ENCODE results near the gene PDE9A. TPM values are rescaled to one million over a fixed set of nuclear protein-coding genes. Genes with fewer than 3 reads are reported as not detected.
"Not testable (repeated sequence)": the region's sequence is repeated elsewhere in the genome, so short reads cannot be mapped to it uniquely, and the experiment has no call there.

PDE9A gene
- total RNA-seq, 1 experiment from 2014 or later, result not detected

- H2AFZ ChIP-seq (ENCODE audit: low read length), result no peak overlapping the region
- no peak overlapping the region for H3K4me3 ChIP-seq (ENCODE audit: low read length)
- no peaks in the 10 kb centered on the region for H3K27me3 ChIP-seq (ENCODE audit: low read length)
- no peak overlapping the region for H3K9ac ChIP-seq (ENCODE audit: low read length)
- no peaks in the 10 kb centered on the region for H3K4me1 ChIP-seq (ENCODE audit: low read length)
- H3K9me2 ChIP-seq (replicated peaks; ENCODE audit: insufficient read depth, low read length), result no peaks in the 10 kb centered on the region
- no peaks in the 10 kb centered on the region for H3K79me2 ChIP-seq (ENCODE audit: low read length)
- H3K4me2 ChIP-seq (ENCODE audit: low read depth, low read length, poor library complexity, severe bottlenecking), result no peak overlapping the region
- no peak overlapping the region for H3K27ac ChIP-seq (ENCODE audit: low read length)
- H4K20me1 ChIP-seq (ENCODE audit: insufficient read depth, low read depth, low read length), result no peaks in the 10 kb centered on the region
- no peaks in the 10 kb centered on the region for H3K36me3 ChIP-seq (ENCODE audit: insufficient read depth, low read length)
- H3K9me3 ChIP-seq (ENCODE audit: low read length), result no peaks in the 10 kb centered on the region
- no peak for DNase-seq
Observed at GRCh38 chr21:42705346-42705745, 51.9 kb downstream of the PDE9A start.

- Histone ChIP-seq H4K20me1 (ENCODE audit: insufficient read depth, low read depth, low read length) (no peaks in the 10 kb centered on the region), H3K4me1 (ENCODE audit: low read length) (no peaks in the 10 kb centered on the region), H3K9me2 (replicated peaks; ENCODE audit: insufficient read depth, low read length) (no peaks in the 10 kb centered on the region), H3K9ac (ENCODE audit: low read length) (no peak overlapping the region), H3K4me3 (ENCODE audit: low read length) (no peak overlapping the region), H2AFZ (ENCODE audit: low read length) (no peak overlapping the region), H3K27ac (ENCODE audit: low read length) (no peak overlapping the region), H3K4me2 (ENCODE audit: low read depth, low read length, poor library complexity, severe bottlenecking) (no peak overlapping the region), H3K9me3 (ENCODE audit: low read length) (no peaks in the 10 kb centered on the region), H3K36me3 (ENCODE audit: insufficient read depth, low read length) (no peaks in the 10 kb centered on the region), H3K79me2 (ENCODE audit: low read length) (no peaks in the 10 kb centered on the region), H3K27me3 (ENCODE audit: low read length) (no peaks in the 10 kb centered on the region)
- DNase-seq, result no peak
Observed at GRCh38 chr21:42705746-42706374, 52.4 kb downstream of the PDE9A start.

- Histone ChIP-seq H3K9ac (ENCODE audit: low read length) (no peak overlapping the region), H3K9me3 (ENCODE audit: low read length) (no peaks in the 10 kb centered on the region), H3K9me2 (replicated peaks; ENCODE audit: insufficient read depth, low read length) (no peaks in the 10 kb centered on the region), H3K27ac (ENCODE audit: low read length) (no peak overlapping the region), H3K4me2 (ENCODE audit: low read depth, low read length, poor library complexity, severe bottlenecking) (no peak overlapping the region), H4K20me1 (ENCODE audit: insufficient read depth, low read depth, low read length) (no peaks in the 10 kb centered on the region), H3K4me1 (ENCODE audit: low read length) (no peaks in the 10 kb centered on the region), H3K4me3 (ENCODE audit: low read length) (no peak overlapping the region), H3K79me2 (ENCODE audit: low read length) (no peaks in the 10 kb centered on the region), H2AFZ (ENCODE audit: low read length) (no peak overlapping the region), H3K36me3 (ENCODE audit: insufficient read depth, low read length) (no peaks in the 10 kb centered on the region), H3K27me3 (ENCODE audit: low read length) (no peaks in the 10 kb centered on the region)
- no peak for DNase-seq
Observed at GRCh38 chr21:42706765-42707164, 53.3 kb downstream of the PDE9A start.

GRCh38 chr21:42707207-42707830, 53.9 kb downstream of the PDE9A start:
- DNase-seq, result no peak
- Histone ChIP-seq H3K9me2 (replicated peaks; ENCODE audit: insufficient read depth, low read length) (no peaks in the 10 kb centered on the region), H3K4me1 (ENCODE audit: low read length) (no peaks in the 10 kb centered on the region), H3K9ac (ENCODE audit: low read length) (no peak overlapping the region), H4K20me1 (ENCODE audit: insufficient read depth, low read depth, low read length) (no peaks in the 10 kb centered on the region), H3K4me3 (ENCODE audit: low read length) (no peak overlapping the region), H2AFZ (ENCODE audit: low read length) (no peak overlapping the region), H3K27me3 (ENCODE audit: low read length) (no peaks in the 10 kb centered on the region), H3K9me3 (ENCODE audit: low read length) (no peaks in the 10 kb centered on the region), H3K27ac (ENCODE audit: low read length) (no peak overlapping the region), H3K79me2 (ENCODE audit: low read length) (no peaks in the 10 kb centered on the region), H3K36me3 (ENCODE audit: insufficient read depth, low read length) (no peaks in the 10 kb centered on the region), H3K4me2 (ENCODE audit: low read depth, low read length, poor library complexity, severe bottlenecking) (no peak overlapping the region)

GRCh38 chr21:42708107-42708506, 54.7 kb downstream of the PDE9A start:
- H3K27ac ChIP-seq (ENCODE audit: low read length), result no peak overlapping the region
- DNase-seq, result no peak

GRCh38 chr21:42708916-42709315, 55.5 kb downstream of the PDE9A start:
- not testable (repeated sequence) for H3K36me3 ChIP-seq (ENCODE audit: insufficient read depth, low read length); H3K27ac ChIP-seq (ENCODE audit: low read length); H3K9me3 ChIP-seq (ENCODE audit: low read length); H3K9ac ChIP-seq (ENCODE audit: low read length); H2AFZ ChIP-seq (ENCODE audit: low read length); H3K4me1 ChIP-seq (ENCODE audit: low read length); H3K79me2 ChIP-seq (ENCODE audit: low read length); DNase-seq; H4K20me1 ChIP-seq (ENCODE audit: insufficient read depth, low read depth, low read length); H3K4me2 ChIP-seq (ENCODE audit: low read depth, low read length, poor library complexity, severe bottlenecking); H3K9me2 ChIP-seq (replicated peaks; ENCODE audit: insufficient read depth, low read length); H3K4me3 ChIP-seq (ENCODE audit: low read length); H3K27me3 ChIP-seq (ENCODE audit: low read length)

More at GRCh38 chr21:42708107-42708506, 54.7 kb downstream of the PDE9A start:
- no peaks in the 10 kb centered on the region for H3K36me3 ChIP-seq (ENCODE audit: insufficient read depth, low read length)
- H2AFZ ChIP-seq (ENCODE audit: low read length), result no peak overlapping the region
- H3K79me2 ChIP-seq (ENCODE audit: low read length), result no peaks in the 10 kb centered on the region
- H3K4me2 ChIP-seq (ENCODE audit: low read depth, low read length, poor library complexity, severe bottlenecking), result no peak overlapping the region
- no peaks in the 10 kb centered on the region for H4K20me1 ChIP-seq (ENCODE audit: insufficient read depth, low read depth, low read length)
- no peaks in the 10 kb centered on the region for H3K4me1 ChIP-seq (ENCODE audit: low read length)
- no peaks in the 10 kb centered on the region for H3K27me3 ChIP-seq (ENCODE audit: low read length)
- no peaks in the 10 kb centered on the region for H3K9me3 ChIP-seq (ENCODE audit: low read length)
- H3K4me3 ChIP-seq (ENCODE audit: low read length), result no peak overlapping the region
- H3K9ac ChIP-seq (ENCODE audit: low read length), result no peak overlapping the region
- H3K9me2 ChIP-seq (replicated peaks; ENCODE audit: insufficient read depth, low read length), result no peaks in the 10 kb centered on the region

- Histone ChIP-seq H3K27me3 (ENCODE audit: low read length) (no peaks in the 10 kb centered on the region), H3K9me2 (replicated peaks; ENCODE audit: insufficient read depth, low read length) (no peaks in the 10 kb centered on the region), H3K4me3 (ENCODE audit: low read length) (no peak overlapping the region), H3K79me2 (ENCODE audit: low read length) (no peaks in the 10 kb centered on the region), H3K4me1 (ENCODE audit: low read length) (no peaks in the 10 kb centered on the region), H3K27ac (ENCODE audit: low read length) (no peak overlapping the region), H3K36me3 (ENCODE audit: insufficient read depth, low read length) (no peaks in the 10 kb centered on the region), H3K4me2 (ENCODE audit: low read depth, low read length, poor library complexity, severe bottlenecking) (no peak overlapping the region), H3K9ac (ENCODE audit: low read length) (no peak overlapping the region), H4K20me1 (ENCODE audit: insufficient read depth, low read depth, low read length) (no peaks in the 10 kb centered on the region), H2AFZ (ENCODE audit: low read length) (no peak overlapping the region), H3K9me3 (ENCODE audit: low read length) (no peaks in the 10 kb centered on the region)
- no peak for DNase-seq
Observed at GRCh38 chr21:42711667-42712066, 58.2 kb downstream of the PDE9A start.

GRCh38 chr21:42715427-42715826, 62.0 kb downstream of the PDE9A start:
- H3K9me2 ChIP-seq (replicated peaks; ENCODE audit: insufficient read depth, low read length); H3K36me3 ChIP-seq (ENCODE audit: insufficient read depth, low read length): not testable (repeated sequence)

More at GRCh38 chr21:42715427-42715826, 62.0 kb downstream of the PDE9A start:
- H3K4me1 ChIP-seq (ENCODE audit: low read length); H3K9ac ChIP-seq (ENCODE audit: low read length); DNase-seq; H2AFZ ChIP-seq (ENCODE audit: low read length); H3K4me3 ChIP-seq (ENCODE audit: low read length); H3K27ac ChIP-seq (ENCODE audit: low read length); H3K4me2 ChIP-seq (ENCODE audit: low read depth, low read length, poor library complexity, severe bottlenecking); H3K9me3 ChIP-seq (ENCODE audit: low read length); H3K27me3 ChIP-seq (ENCODE audit: low read length); H4K20me1 ChIP-seq (ENCODE audit: insufficient read depth, low read depth, low read length); H3K79me2 ChIP-seq (ENCODE audit: low read length): not testable (repeated sequence)
